PC-9 (cell line): Measurements from ENCODE around the gene PGC. TPM values are rescaled to one million over a fixed set of nuclear protein-coding genes. Genes with fewer than 3 reads are reported as not detected.

Experiments
- BruUV-seq: library from RNA; stranded (reverse); fragments of 400-500 nt; replicated peaks from 2 replicates; lab custom pipeline; 2021; lab: Mats Ljungman, UMichigan
- CTCF ChIA-PET: fragments of 300-600 bp; sonication (Branson Sonifier 250); formaldehyde crosslinking; loops from one replicate; lab custom pipeline; 2022; ENCODE audit warnings: antibody characterized with exemption; lab: Charles Lee
- POLR2A ChIA-PET: fragments of 300-600 bp; sonication (Branson Sonifier 250); formaldehyde crosslinking; loops from one replicate; lab custom pipeline; 2022; ENCODE audit warnings: antibody characterized with exemption; ENCODE audit not compliant: unreplicated experiment; lab: Charles Lee
- DNase-seq, 2 experiments: peaks; one replicate each; pipeline versions ENCODE4 v3.0.0 to v3.0.0-alpha.2; 2015 to 2022; ENCODE audit warnings: mixed read lengths in 1 of 2
- H2AFZ ChIP-seq: fragments of 200-600 bp; sonication (generic); 2 replicates; pipeline ENCODE4 v1.8.1; 2017; ENCODE audit warnings: antibody characterized with exemption
- H3F3A ChIP-seq: fragments of 200-600 bp; sonication (generic); 2 replicates; pipeline ENCODE4 v1.8.1; 2017; ENCODE audit warnings: antibody characterized with exemption, mild to moderate bottlenecking, low read depth; ENCODE audit not compliant: insufficient read depth
- H3K27ac ChIP-seq: fragments of 200-600 bp; sonication (generic); 2 replicates; pipeline ENCODE4 v1.6.1; 2016; ENCODE audit warnings: mixed run types
- H3K27me3 ChIP-seq: fragments of 200-600 bp; sonication (generic); 2 replicates; pipeline ENCODE4 v1.6.1; 2016; ENCODE audit warnings: low read depth, mixed run types; ENCODE audit not compliant: insufficient read depth
- H3K36me3 ChIP-seq: fragments of 200-600 bp; sonication (generic); 2 replicates; pipeline ENCODE4 v1.6.1; 2016; ENCODE audit warnings: low read depth, mixed run types
- H3K4me1 ChIP-seq: fragments of 200-600 bp; sonication (generic); replicated peaks from 2 replicates; pipeline ENCODE4 v1.6.1; 2016; ENCODE audit warnings: mixed run types; ENCODE audit not compliant: insufficient read depth
- H3K4me2 ChIP-seq: fragments of 200-600 bp; sonication (generic); 2 replicates; pipeline ENCODE4 v1.6.1; 2017; ENCODE audit warnings: mixed run types
- H3K4me3 ChIP-seq: fragments of 200-600 bp; sonication (generic); 2 replicates; pipeline ENCODE4 v1.6.1; 2016; ENCODE audit warnings: mixed run types
- H3K79me2 ChIP-seq: fragments of 200-600 bp; sonication (generic); 2 replicates; pipeline ENCODE4 v1.6.1; 2017; ENCODE audit warnings: low read depth, mixed run types
- H3K9me2 ChIP-seq: fragments of 200-600 bp; sonication (generic); 2 replicates; pipeline ENCODE4 v1.8.1; 2017; ENCODE audit warnings: mild to moderate bottlenecking; ENCODE audit not compliant: insufficient read depth
- H3K9me3 ChIP-seq: fragments of 200-600 bp; sonication (generic); 2 replicates; pipeline ENCODE4 v1.8.1; 2016; ENCODE audit warnings: low read depth; ENCODE audit not compliant: insufficient read depth
- H4K20me1 ChIP-seq: fragments of 200-600 bp; sonication (generic); 2 replicates; pipeline ENCODE4 v1.8.1; 2017; ENCODE audit not compliant: insufficient read depth
- CTCF ChIP-seq: fragments of 200-600 bp; sonication (generic); conservative IDR thresholded peaks from 2 replicates; pipeline ENCODE4 v1.6.1; 2017; ENCODE audit warnings: mixed run types, antibody characterized with exemption, mild to moderate bottlenecking, moderate library complexity
- EZH2 ChIP-seq: fragments of 200-600 bp; sonication (generic); IDR thresholded peaks from 2 replicates; pipeline ENCODE4 v1.8.0; 2017; ENCODE audit warnings: antibody characterized with exemption, low read depth
- intact Hi-C: fragments of 100-400 bp; cut with micrococcal nuclease; formaldehyde crosslinking; loops from one replicate; pipeline ENCODE4 v1.10.0; 2022; ENCODE audit not compliant: unreplicated experiment
- total RNA-seq: library from RNA; stranded (reverse); gene quantifications from 2 replicates; pipeline ENCODE4 v1.2.3, GENCODE V29; 2021

The PGC gene
- total RNA-seq, 1 experiment from 2014 or later: not detected

- Histone ChIP-seq H3F3A (0 out of 2 replicates have a peak, but pooled peaks cover 4% of the 10 kb centered on the region), H4K20me1 (no peaks in the 10 kb centered on the region), H3K9me2 (no peaks in the 10 kb centered on the region), H3K27ac (no peak overlapping the region), H2AFZ (no peak overlapping the region), H3K79me2 (no peaks in the 10 kb centered on the region), H3K27me3 (no peaks in the 10 kb centered on the region), H3K4me2 (no peak overlapping the region), H3K4me3 (no peak overlapping the region), H3K9me3 (no peaks in the 10 kb centered on the region), H3K4me1 (peaks cover 14% of the 10 kb centered on the region; the same call in 1 of the 2 replicates), H3K36me3 (no peaks in the 10 kb centered on the region)
- DNase-seq: no peak
- TF ChIP-seq EZH2: no peak
- no peak for TF ChIP-seq CTCF
- ChIA-PET POLR2A (interaction anchor here (0.5 kb wide), 1 partner anchor 22 kb away, joined by 6 read pairs; no protein-coding TSS in a partner anchor), CTCF (no interaction called here)
- no TSS peak for BruUV-seq
- intact Hi-C loops: no loop called here
Measured at GRCh38 chr6:41756354-41756753, 9.2 kb upstream of the PGC start.

- Histone ChIP-seq H3K9me2 (no peaks in the 10 kb centered on the region), H3K27ac (no peak overlapping the region), H3K4me3 (no peak overlapping the region), H3K4me1 (peaks cover 14% of the 10 kb centered on the region; the same call in 1 of the 2 replicates), H3F3A (0 out of 2 replicates have a peak, but pooled peaks cover 4% of the 10 kb centered on the region), H3K27me3 (no peaks in the 10 kb centered on the region), H3K9me3 (no peaks in the 10 kb centered on the region), H3K4me2 (no peak overlapping the region), H2AFZ (no peak overlapping the region), H3K79me2 (no peaks in the 10 kb centered on the region), H3K36me3 (no peaks in the 10 kb centered on the region), H4K20me1 (no peaks in the 10 kb centered on the region)
- TF ChIP-seq CTCF: no peak
- no peak for TF ChIP-seq EZH2
- intact Hi-C loops: no loop called here
- DNase-seq: no peak
- no TSS peak for BruUV-seq
- ChIA-PET POLR2A (interaction anchor here (0.5 kb wide), 1 partner anchor 21 kb away, joined by 6 read pairs; no protein-coding TSS in a partner anchor), CTCF (no interaction called here)
Measured at GRCh38 chr6:41755895-41756294, 8.7 kb upstream of the PGC start.

GRCh38 chr6:41750374-41750773, 3.2 kb upstream of the PGC start:
- Histone ChIP-seq H3K4me2 (no peak overlapping the region), H3K4me1 (peaks cover 11% of the 10 kb centered on the region; the same call in 1 of the 2 replicates), H3K27ac (no peak overlapping the region), H4K20me1 (no peaks in the 10 kb centered on the region), H3K4me3 (no peak overlapping the region), H3K79me2 (no peaks in the 10 kb centered on the region), H3K27me3 (no peaks in the 10 kb centered on the region), H3K36me3 (no peaks in the 10 kb centered on the region), H3K9me3 (no peaks in the 10 kb centered on the region), H3K9me2 (no peaks in the 10 kb centered on the region), H2AFZ (no peak overlapping the region), H3F3A (peaks cover 4% of the 10 kb centered on the region; the same call in 1 of the 2 replicates)
- DNase-seq: no peak
- no TSS peak for BruUV-seq
- CTCF ChIA-PET: no interaction called here
- intact Hi-C loops: no loop called here
- no peak for TF ChIP-seq EZH2
- POLR2A ChIA-PET: no interaction called here

- TF ChIP-seq CTCF: no peak
- no peak for TF ChIP-seq EZH2
- H3K79me2 ChIP-seq: no peaks in the 10 kb centered on the region
Measured at GRCh38 chr6:41748542-41748941, 1.3 kb upstream of the PGC start.

More at GRCh38 chr6:41748542-41748941, 1.3 kb upstream of the PGC start:
- Histone ChIP-seq H3K36me3 (no peaks in the 10 kb centered on the region), H3K4me2 (no peak overlapping the region), H3K27ac (no peak overlapping the region), H2AFZ (no peak overlapping the region), H3K9me2 (no peaks in the 10 kb centered on the region), H3F3A (peaks cover 4% of the 10 kb centered on the region; the same call in 1 of the 2 replicates), H3K27me3 (no peaks in the 10 kb centered on the region), H4K20me1 (no peaks in the 10 kb centered on the region), H3K4me3 (no peak overlapping the region), H3K9me3 (no peaks in the 10 kb centered on the region), H3K4me1 (peaks cover 18% of the 10 kb centered on the region)
- no peak for DNase-seq
- POLR2A ChIA-PET: no interaction called here
- CTCF ChIA-PET: no interaction called here
- BruUV-seq: no TSS peak
- intact Hi-C loops: no loop called here
